WI38 (cell line): Measurements from ENCODE around the gene IFT57.
"Not testable (repeated sequence)": the region's sequence is repeated elsewhere in the genome, so short reads cannot be mapped to it uniquely, and the experiment has no call there.

Experiments used
- H3K4me3 ChIP-seq: 2 replicates; pipeline ENCODE4 v1.5.1; 2011; ENCODE audit warnings: low read depth, mild to moderate bottlenecking, control low read depth, low read length
- TF ChIP-seq, protein P1 (sequence below): IDR thresholded peaks from 2 replicates; pipeline ENCODE4 v1.5.1; 2012; ENCODE audit warnings: low read depth, mild to moderate bottlenecking, control low read depth, low read length

Gene IFT57

DNA sequence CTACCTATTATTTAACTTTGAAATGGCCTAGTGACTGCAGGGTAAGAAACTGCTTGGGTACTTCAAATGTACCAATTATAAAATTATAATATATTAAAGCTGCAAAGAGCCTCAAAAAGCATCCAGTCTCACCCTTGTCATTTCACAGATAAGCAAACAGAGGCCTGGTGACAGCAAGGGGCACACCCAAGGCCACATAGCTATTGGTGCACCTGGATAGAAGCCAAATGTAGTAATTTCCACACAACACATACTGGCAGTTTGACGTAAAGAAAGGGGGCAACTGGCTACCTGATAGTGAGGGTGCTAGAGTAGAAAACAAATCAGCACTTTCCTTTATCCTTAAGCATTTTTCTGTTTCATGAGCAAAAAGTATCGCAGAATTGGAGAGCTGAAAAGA, 51.1 kb downstream of the IFT57 start:
- TF ChIP-seq, protein P1, sequence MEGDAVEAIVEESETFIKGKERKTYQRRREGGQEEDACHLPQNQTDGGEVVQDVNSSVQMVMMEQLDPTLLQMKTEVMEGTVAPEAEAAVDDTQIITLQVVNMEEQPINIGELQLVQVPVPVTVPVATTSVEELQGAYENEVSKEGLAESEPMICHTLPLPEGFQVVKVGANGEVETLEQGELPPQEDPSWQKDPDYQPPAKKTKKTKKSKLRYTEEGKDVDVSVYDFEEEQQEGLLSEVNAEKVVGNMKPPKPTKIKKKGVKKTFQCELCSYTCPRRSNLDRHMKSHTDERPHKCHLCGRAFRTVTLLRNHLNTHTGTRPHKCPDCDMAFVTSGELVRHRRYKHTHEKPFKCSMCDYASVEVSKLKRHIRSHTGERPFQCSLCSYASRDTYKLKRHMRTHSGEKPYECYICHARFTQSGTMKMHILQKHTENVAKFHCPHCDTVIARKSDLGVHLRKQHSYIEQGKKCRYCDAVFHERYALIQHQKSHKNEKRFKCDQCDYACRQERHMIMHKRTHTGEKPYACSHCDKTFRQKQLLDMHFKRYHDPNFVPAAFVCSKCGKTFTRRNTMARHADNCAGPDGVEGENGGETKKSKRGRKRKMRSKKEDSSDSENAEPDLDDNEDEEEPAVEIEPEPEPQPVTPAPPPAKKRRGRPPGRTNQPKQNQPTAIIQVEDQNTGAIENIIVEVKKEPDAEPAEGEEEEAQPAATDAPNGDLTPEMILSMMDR: no peak
- no peak overlapping the region for H3K4me3 ChIP-seq

DNA sequence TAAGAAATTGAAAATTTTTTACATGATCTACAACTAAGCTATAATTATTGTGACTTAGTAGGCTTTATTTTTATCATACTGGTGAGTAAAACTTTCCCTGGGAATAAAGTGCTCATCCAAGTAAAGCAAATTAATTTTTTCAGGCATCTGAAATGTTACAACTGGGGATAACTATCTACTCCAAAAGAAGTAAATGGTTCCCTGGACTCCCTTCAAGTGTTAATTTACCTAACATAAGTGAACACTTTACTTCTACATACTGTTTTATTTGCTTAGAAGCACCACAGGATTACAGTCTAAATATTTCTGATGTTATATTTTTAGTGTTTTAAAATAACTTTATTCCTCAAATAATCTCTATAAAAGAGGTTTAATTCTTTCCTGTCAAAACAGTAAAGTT, 57.8 kb downstream of the IFT57 start:
- TF ChIP-seq, protein P1: no peak
- no peak overlapping the region for H3K4me3 ChIP-seq

- H3K4me3 ChIP-seq: no peak overlapping the region
- TF ChIP-seq, protein P1: no peak
Observed at GRCh38 chr3:108159865-108160264, 62.4 kb downstream of the IFT57 start.

DNA sequence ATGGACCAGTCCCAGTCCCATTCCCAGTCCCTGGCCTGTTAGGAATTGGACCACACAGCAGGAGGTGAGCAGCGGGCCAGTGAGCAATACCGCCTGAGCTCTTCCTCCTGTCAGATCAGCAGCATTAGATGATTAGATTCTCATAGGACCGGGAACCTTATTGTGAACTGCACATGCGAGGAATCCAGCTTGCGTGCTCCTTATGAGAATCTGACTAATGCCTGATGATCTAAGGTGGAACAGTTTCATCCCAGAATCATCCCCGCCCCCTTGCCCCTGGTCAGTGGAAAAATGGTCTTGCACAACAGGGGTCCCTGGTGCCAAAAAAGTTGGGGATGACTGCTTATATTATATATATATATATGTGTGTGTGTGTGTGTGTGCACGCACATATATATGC, 63.1 kb downstream of the IFT57 start:
- TF ChIP-seq, protein P1: no peak
- H3K4me3 ChIP-seq: no peak overlapping the region

DNA sequence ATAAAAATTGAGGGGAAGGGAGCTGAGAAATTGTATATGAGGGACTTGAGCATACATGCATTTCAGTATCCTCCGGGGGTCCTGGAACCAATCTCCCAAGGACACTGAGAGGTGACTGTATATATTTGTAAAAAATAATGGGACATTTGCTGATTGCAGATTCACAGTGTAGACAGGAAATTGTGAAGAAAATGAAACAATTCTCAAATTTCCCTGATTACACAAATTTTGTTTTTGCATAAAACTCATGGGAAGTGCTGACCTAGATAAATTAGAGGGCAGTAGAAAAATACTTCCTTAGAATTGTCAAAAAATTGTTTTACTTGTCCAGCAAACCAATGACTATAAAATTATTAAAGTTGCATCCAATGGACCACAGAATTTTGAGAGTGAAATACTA, 64.0 kb downstream of the IFT57 start:
- no peak overlapping the region for H3K4me3 ChIP-seq
- TF ChIP-seq, protein P1: no peak

GRCh38 chr3:108157273-108157672, 65.0 kb downstream of the IFT57 start:
- no peak overlapping the region for H3K4me3 ChIP-seq
- TF ChIP-seq, protein P1: no peak

GRCh38 chr3:108156312-108156853, 65.8 kb downstream of the IFT57 start:
- TF ChIP-seq, protein P1: no peak
- no peak overlapping the region for H3K4me3 ChIP-seq

DNA sequence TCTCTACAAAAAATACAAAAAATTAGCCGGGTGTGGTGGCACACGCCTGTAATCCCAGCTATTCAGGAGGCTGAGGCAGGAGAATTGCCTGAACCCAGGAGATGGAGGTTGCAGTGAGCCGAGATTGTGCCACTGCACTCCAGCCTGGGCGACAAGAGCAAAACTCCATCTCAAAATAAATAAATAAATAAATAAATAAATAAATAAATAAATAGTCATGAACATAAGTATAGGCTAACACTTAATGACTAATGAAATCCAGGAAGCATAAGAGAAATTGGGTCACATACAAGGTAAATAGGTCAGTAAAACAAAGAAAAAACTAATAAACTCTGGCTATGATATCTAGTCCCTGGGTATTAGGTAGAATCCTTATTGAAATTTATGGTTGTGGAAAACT, 66.6 kb downstream of the IFT57 start:
- H3K4me3 ChIP-seq: not testable (repeated sequence)
